Measurements from ENCODE around the gene OR2F2.

The OR2F2 gene

GRCh38 chr7:143980746-143981510 lies 45.9 kb downstream of the OR2F2 start:
- DNase-seq = no peak

GRCh38 chr7:143983960-143984359 lies 48.9 kb downstream of the OR2F2 start:
- DNase-seq = no peak

All from CD4-positive, alpha-beta T cell treated with Interleukin-17A for 4 hours (primary cell).